Left lung (tissue), 14 donors: ENCODE results near the gene KDM1B. TPM values are rescaled to one million over a fixed set of nuclear protein-coding genes. Genes with fewer than 3 reads are reported as not detected.

ENCODE experiments used
- ATAC-seq: fragments of 200-7000 bp; cut with Tn5 transposase; one replicate; pipeline ENCODE4 v1.9.1; 2020; ENCODE audit warnings: moderate library complexity
- DNase-seq, 4 donors: peaks; one replicate each; pipeline ENCODE4 v3.0.0-alpha.2; 2013 to 2020
- H3K27ac ChIP-seq, 2 donors: fragments of 200-600 bp; sonication (generic) in 1 of 2; one replicate each; pipeline versions ENCODE4 v1.5.0 to v1.8.0; 2020 to 2021
- H3K27me3 ChIP-seq, 2 donors: fragments of 200-600 bp; sonication (generic) in 1 of 2; one replicate each; pipeline versions ENCODE4 v1.5.0 to v1.8.0; 2020 to 2021
- H3K36me3 ChIP-seq, 2 donors: fragments of 200-600 bp; sonication (generic) in 1 of 2; one replicate each; pipeline versions ENCODE4 v1.5.0 to v1.8.0; 2020 to 2021
- H3K4me1 ChIP-seq, 2 donors: fragments of 200-600 bp; one replicate each; pipeline ENCODE4 v1.8.0; 2021
- H3K4me3 ChIP-seq, 2 donors: fragments of 200-600 bp; sonication (generic) in 1 of 2; one replicate each; pipeline versions ENCODE4 v1.5.0 to v1.8.0; 2020 to 2021; ENCODE audit warnings: mild to moderate bottlenecking in 1 of 2
- H3K9me3 ChIP-seq, 2 donors: fragments of 200-600 bp; sonication (generic) in 1 of 2; one replicate each; pipeline versions ENCODE4 v1.5.0 to v1.8.0; 2020 to 2021
- intact Hi-C, 2 donors: fragments of 100-400 bp; cut with DNase I; formaldehyde crosslinking; loops; one replicate each; pipeline versions ENCODE4 v1.11.2 to v1.14.2; 2022
- long read RNA-seq, 12 donors: library from polyadenylated mRNA in 2 of 12; unstranded in 2 of 12; transcript quantifications; one replicate each; pipeline ENCODE4 v2.0.0 and lab custom pipeline, GENCODE V29; 2019 to 2026
- polyA plus RNA-seq, 6 donors: library from polyadenylated mRNA; unstranded; fragments of 120-200 nt; gene quantifications; one replicate each; pipeline ENCODE4 v1.2.1, GENCODE V29; 2013; ENCODE audit not compliant: insufficient read length in 6 of 6
- total RNA-seq, 2 donors: library from RNA; stranded (reverse); fragmentation: NEBNext Ultra II Directional; extraction: Animal tissue kit (Norgen Biotek cat#: 25700); gene quantifications; one replicate each; pipeline ENCODE4 v1.2.1, GENCODE V29; 2021
- TF ChIP-seq, protein P1 (sequence below), 2 donors: fragments of 200-600 bp; sonication (generic) in 1 of 2; IDR thresholded peaks; one replicate each; pipeline versions ENCODE4 v1.5.0 to v1.8.0; 2021; ENCODE audit warnings: antibody characterized with exemption in 2 of 2
- donor health status: DM: no; HTN: yes; CAD: no.
- donor health status: DM: no; HTN: no; CAD: no.

The KDM1B gene, protein sequence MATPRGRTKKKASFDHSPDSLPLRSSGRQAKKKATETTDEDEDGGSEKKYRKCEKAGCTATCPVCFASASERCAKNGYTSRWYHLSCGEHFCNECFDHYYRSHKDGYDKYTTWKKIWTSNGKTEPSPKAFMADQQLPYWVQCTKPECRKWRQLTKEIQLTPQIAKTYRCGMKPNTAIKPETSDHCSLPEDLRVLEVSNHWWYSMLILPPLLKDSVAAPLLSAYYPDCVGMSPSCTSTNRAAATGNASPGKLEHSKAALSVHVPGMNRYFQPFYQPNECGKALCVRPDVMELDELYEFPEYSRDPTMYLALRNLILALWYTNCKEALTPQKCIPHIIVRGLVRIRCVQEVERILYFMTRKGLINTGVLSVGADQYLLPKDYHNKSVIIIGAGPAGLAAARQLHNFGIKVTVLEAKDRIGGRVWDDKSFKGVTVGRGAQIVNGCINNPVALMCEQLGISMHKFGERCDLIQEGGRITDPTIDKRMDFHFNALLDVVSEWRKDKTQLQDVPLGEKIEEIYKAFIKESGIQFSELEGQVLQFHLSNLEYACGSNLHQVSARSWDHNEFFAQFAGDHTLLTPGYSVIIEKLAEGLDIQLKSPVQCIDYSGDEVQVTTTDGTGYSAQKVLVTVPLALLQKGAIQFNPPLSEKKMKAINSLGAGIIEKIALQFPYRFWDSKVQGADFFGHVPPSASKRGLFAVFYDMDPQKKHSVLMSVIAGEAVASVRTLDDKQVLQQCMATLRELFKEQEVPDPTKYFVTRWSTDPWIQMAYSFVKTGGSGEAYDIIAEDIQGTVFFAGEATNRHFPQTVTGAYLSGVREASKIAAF
- 10 to 100 TPM; 22.7 to 23.5 TPM for total RNA-seq
- 10 to 100 TPM; 20.3 to 25.1 (median 21.8) TPM for polyA plus RNA-seq
- long read RNA-seq, donor 1 = 0 reads
- long read RNA-seq, donor 2, partial matches to known transcripts = 5 of 5 reads
- long read RNA-seq, donor 2, other reads (novel, unspliced or antisense) = 0 of 5 reads
- long read RNA-seq, donor 3 = 0 reads
- long read RNA-seq, donor 4, partial matches to known transcripts = 3 of 3 reads
- long read RNA-seq, donor 4, other reads (novel, unspliced or antisense) = 0 of 3 reads
- long read RNA-seq, donor 5, partial matches to known transcripts = 314 of 314 reads
- long read RNA-seq, donor 5, other reads (novel, unspliced or antisense) = 0 of 314 reads
- long read RNA-seq, donor 6, partial matches to known transcripts = 258 of 290 reads
- long read RNA-seq, donor 6, other reads (novel, unspliced or antisense) = 32 of 290 reads
- long read RNA-seq, donor 7, partial matches to known transcripts = 0 of 1 reads
- long read RNA-seq, donor 7, other reads (novel, unspliced or antisense) = 0 of 1 reads
- long read RNA-seq, donor 8, partial matches to known transcripts = 472 of 472 reads
- long read RNA-seq, donor 8, other reads (novel, unspliced or antisense) = 0 of 472 reads
- long read RNA-seq, donor 9 = 0 reads
- long read RNA-seq, donor 10, partial matches to known transcripts = 1 of 1 reads
- long read RNA-seq, donor 10, other reads (novel, unspliced or antisense) = 0 of 1 reads
- long read RNA-seq, donor 11, partial matches to known transcripts = 7 of 7 reads
- long read RNA-seq, donor 11, other reads (novel, unspliced or antisense) = 0 of 7 reads
- long read RNA-seq, donor 12 = 0 reads

DNA sequence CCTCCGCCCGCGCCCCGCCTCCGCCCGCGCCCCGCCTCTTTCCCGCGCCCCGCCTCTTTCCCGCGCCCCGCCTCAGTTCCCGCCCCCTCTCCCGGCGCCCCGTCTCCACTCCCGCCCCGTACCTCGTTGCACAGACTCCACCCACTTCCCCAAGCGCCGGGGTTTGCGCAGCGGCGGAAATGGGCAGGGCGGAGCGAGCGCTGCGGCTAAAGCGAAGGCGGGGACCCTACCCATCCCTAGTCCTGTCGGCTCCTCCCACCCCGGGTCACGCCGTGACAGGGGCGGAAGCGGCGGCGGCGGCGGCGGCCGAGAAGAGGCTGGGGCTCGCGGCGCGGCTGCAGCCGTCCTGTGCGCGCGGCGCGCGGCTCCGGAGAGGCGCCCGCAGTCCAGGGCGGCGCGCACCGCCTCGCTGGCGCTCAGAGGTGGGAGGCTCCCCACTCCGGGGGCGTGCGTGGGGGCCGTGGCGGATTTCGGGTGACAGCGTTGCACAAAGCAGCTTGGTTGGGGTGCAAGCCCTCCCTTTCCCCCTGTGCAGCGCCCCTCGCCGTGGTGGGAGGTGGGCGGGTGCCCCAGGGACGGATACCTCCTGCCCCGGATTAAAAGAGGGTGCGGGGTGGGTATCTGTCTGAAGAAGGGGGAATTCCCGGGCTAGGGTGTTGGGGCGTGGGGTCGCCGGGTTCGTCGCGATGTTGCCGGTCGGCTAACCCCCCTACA, at the start of gene KDM1B:
TSS of gene KDM1B (plus strand) at position 273 of the 714 bp plus-strand sequence. CDS start 4,474 bp downstream, outside the sequence.
- peak; percentile 96 to 100 (median 99) for DNase-seq
- no peaks in the 10 kb centered on the region for H3K9me3 ChIP-seq
- peak; percentile 96 for ATAC-seq
- H3K27ac ChIP-seq = peak within 1 kb of the TSS; percentile 84 to 97
- intact Hi-C loops = no loop called here
- H3K4me3 ChIP-seq = peak within 1 kb of the TSS; percentile 88 to 93
- H3K4me1 ChIP-seq = peaks cover 13 to 30% of the 10 kb centered on the region in 2 donors
- TF ChIP-seq, protein P1, sequence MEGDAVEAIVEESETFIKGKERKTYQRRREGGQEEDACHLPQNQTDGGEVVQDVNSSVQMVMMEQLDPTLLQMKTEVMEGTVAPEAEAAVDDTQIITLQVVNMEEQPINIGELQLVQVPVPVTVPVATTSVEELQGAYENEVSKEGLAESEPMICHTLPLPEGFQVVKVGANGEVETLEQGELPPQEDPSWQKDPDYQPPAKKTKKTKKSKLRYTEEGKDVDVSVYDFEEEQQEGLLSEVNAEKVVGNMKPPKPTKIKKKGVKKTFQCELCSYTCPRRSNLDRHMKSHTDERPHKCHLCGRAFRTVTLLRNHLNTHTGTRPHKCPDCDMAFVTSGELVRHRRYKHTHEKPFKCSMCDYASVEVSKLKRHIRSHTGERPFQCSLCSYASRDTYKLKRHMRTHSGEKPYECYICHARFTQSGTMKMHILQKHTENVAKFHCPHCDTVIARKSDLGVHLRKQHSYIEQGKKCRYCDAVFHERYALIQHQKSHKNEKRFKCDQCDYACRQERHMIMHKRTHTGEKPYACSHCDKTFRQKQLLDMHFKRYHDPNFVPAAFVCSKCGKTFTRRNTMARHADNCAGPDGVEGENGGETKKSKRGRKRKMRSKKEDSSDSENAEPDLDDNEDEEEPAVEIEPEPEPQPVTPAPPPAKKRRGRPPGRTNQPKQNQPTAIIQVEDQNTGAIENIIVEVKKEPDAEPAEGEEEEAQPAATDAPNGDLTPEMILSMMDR (IDR thresholded peaks at IDR 0.05) = peak in 1 of 2 donors; percentile 21
- no peaks in the 10 kb centered on the region for H3K27me3 ChIP-seq
- H3K36me3 ChIP-seq = peaks cover 0 to 7% of the 10 kb centered on the region in 2 donors

DNA sequence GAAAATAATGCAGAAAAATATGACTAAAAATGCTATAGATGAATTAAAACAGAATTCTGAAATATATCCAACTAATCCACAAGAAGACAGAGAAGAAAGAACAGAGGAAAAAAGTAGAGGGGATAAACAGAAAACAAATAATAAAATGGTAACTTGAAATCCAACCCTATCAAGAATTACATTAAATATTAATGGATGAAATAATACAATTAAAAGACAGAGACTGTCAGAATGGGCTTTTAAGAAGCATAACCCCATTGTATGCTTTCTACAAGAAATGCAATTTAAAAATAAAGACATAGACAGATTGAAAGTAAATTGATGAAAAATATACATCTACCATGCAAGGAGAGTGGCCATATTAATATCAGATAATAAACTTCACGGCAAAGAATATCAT, 48.2 kb upstream of the KDM1B start:
- H3K9me3 ChIP-seq = peaks cover 0 to 9% of the 10 kb centered on the region in 2 donors
- H3K27ac ChIP-seq = no peak overlapping the region
- H3K4me1 ChIP-seq = no peaks in the 10 kb centered on the region
- H3K4me3 ChIP-seq = no peak overlapping the region
- no peaks in the 10 kb centered on the region for H3K27me3 ChIP-seq
- ATAC-seq = no peak
- H3K36me3 ChIP-seq = no peaks in the 10 kb centered on the region
- intact Hi-C loops = no loop called here
- TF ChIP-seq, protein P1 (IDR thresholded peaks at IDR 0.05) = no peak
- DNase-seq = no peak

DNA sequence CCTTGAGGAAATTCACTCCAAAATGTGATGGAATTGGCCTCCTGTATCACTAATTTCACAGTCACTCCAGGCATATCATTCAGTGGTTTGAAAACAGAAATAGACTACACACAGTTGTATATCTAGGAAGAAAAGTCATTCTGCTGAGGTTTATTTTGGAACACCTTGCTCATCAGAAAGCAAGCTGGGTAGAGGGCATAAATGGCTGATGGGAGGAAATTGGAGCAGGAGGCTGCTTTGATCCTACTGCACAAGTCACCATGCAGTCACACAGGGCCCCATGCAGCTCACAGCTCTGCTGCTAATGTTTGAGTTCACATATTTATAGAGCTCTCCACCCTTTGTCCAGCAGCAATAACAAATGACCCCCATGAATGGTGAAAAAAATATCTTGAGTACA, 45.1 kb upstream of the KDM1B start:
- Histone ChIP-seq H3K27ac (no peak overlapping the region), H3K4me1 (no peaks in the 10 kb centered on the region), H3K4me3 (no peak overlapping the region), H3K36me3 (no peaks in the 10 kb centered on the region), H3K9me3 (peaks cover 0 to 9% of the 10 kb centered on the region in 2 donors), H3K27me3 (no peaks in the 10 kb centered on the region)
- intact Hi-C loops = no loop called here
- DNase-seq (no peak), ATAC-seq (no peak)
- TF ChIP-seq, protein P1 (IDR thresholded peaks at IDR 0.05) = no peak

DNA sequence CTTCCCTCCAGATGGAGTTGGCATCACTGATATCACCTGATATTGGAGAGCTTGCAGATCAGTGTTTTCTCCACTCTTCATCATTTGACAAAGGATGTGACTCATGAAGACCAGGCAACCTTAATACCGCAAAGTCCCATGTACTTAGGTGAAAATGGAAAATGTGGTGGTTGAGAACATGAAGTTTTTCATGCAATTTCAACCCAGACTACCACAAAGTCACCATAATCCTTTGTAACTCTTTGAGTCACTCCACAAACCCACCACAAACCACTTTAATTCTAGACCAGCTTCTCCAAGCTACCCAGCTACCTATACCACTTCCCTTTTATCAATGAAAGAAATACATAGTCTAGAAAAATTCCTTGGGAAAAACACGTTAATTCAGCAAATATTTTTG, 39.9 kb upstream of the KDM1B start:
- no peaks in the 10 kb centered on the region for H3K36me3 ChIP-seq
- TF ChIP-seq, protein P1 (IDR thresholded peaks at IDR 0.05) = no peak
- ATAC-seq (no peak), DNase-seq (no peak)
- H3K4me1 ChIP-seq = no peaks in the 10 kb centered on the region
- H3K27me3 ChIP-seq = no peaks in the 10 kb centered on the region
- H3K9me3 ChIP-seq = no peaks in the 10 kb centered on the region
- intact Hi-C loops = no loop called here
- no peak overlapping the region for H3K4me3 ChIP-seq
- no peak overlapping the region for H3K27ac ChIP-seq
